GM19328 (cell line): ENCODE results near the gene OR9A4.

Experiments
- ATAC-seq: cut with Tn5 transposase; IDR thresholded peaks from one replicate; pipeline ENCODE4 v1.9.1; 2021; ENCODE audit warnings: mild to moderate bottlenecking, moderate library complexity; ENCODE audit not compliant: unreplicated experiment

The OR9A4 gene

GRCh38 chr7:141945356-141945755 lies 29.2 kb downstream of the OR9A4 start:
- ATAC-seq = no peak

GRCh38 chr7:141946796-141947195 lies 30.6 kb downstream of the OR9A4 start, which contains the start of gene CLEC5A:
Gene CLEC5A, minus strand, starts transcription at chr7:141946974. Its CDS starts 682 bp downstream, at chr7:141946292.
- ATAC-seq = no peak

- ATAC-seq = no peak
These were observed 32.8 kb downstream of the OR9A4 start for GRCh38 chr7:141949021-141949420.

- no peak for ATAC-seq
These were observed 33.3 kb downstream of the OR9A4 start for GRCh38 chr7:141949451-141949850.

GRCh38 chr7:141949911-141950310 lies 33.7 kb downstream of the OR9A4 start:
- no peak for ATAC-seq

- ATAC-seq = no peak
These were observed 34.6 kb downstream of the OR9A4 start for GRCh38 chr7:141950806-141951205.

- ATAC-seq = no peak
These were observed 36.3 kb downstream of the OR9A4 start for GRCh38 chr7:141952461-141952860.

- ATAC-seq = no peak
These were observed 38.1 kb downstream of the OR9A4 start for GRCh38 chr7:141954334-141954733.

- ATAC-seq = no peak
These were observed 39.9 kb downstream of the OR9A4 start for GRCh38 chr7:141956084-141956483.

GRCh38 chr7:141960687-141961422 lies 44.7 kb downstream of the OR9A4 start:
- peak; percentile 90 for ATAC-seq
